Measurements from ENCODE around the gene TBCD.

Gene TBCD

GRCh38 chr17:82871056-82871775, 119.4 kb downstream of the TBCD start:
- peaks cover 37% of the 10 kb centered on the region for H3K4me1 Mint-ChIP-seq (ENCODE audit: low read depth)
- peaks cover 31% of the 10 kb centered on the region for H3K36me3 Mint-ChIP-seq (ENCODE audit: low read depth)
- H3K9me3 Mint-ChIP-seq, result no peaks in the 10 kb centered on the region
- H3K27ac Mint-ChIP-seq, result peak overlapping the region; percentile 52
- no peaks in the 10 kb centered on the region for H3K27me3 Mint-ChIP-seq (ENCODE audit: low read depth)
- H3K4me3 Mint-ChIP-seq, result no peak overlapping the region

GRCh38 chr17:82871776-82872561, 120.1 kb downstream of the TBCD start:
- H3K4me3 Mint-ChIP-seq, result no peak overlapping the region
- no peaks in the 10 kb centered on the region for H3K9me3 Mint-ChIP-seq
- no peaks in the 10 kb centered on the region for H3K27me3 Mint-ChIP-seq (ENCODE audit: low read depth)
- H3K27ac Mint-ChIP-seq, result no peak overlapping the region
- H3K4me1 Mint-ChIP-seq (ENCODE audit: low read depth), result peaks cover 40% of the 10 kb centered on the region
- H3K36me3 Mint-ChIP-seq (ENCODE audit: low read depth), result peaks cover 30% of the 10 kb centered on the region

GRCh38 chr17:82872591-82873520, 121.0 kb downstream of the TBCD start:
- Mint-ChIP-seq H3K4me3 (no peak overlapping the region), H3K27me3 (ENCODE audit: low read depth) (no peaks in the 10 kb centered on the region), H3K4me1 (ENCODE audit: low read depth) (peaks cover 41% of the 10 kb centered on the region), H3K9me3 (no peaks in the 10 kb centered on the region), H3K27ac (no peak overlapping the region), H3K36me3 (ENCODE audit: low read depth) (peaks cover 22% of the 10 kb centered on the region)

- H3K9me3 Mint-ChIP-seq, result no peaks in the 10 kb centered on the region
- H3K4me1 Mint-ChIP-seq (ENCODE audit: low read depth), result peaks cover 44% of the 10 kb centered on the region
- H3K27ac Mint-ChIP-seq, result no peak overlapping the region
- no peaks in the 10 kb centered on the region for H3K27me3 Mint-ChIP-seq (ENCODE audit: low read depth)
- H3K4me3 Mint-ChIP-seq, result no peak overlapping the region
- peaks cover 26% of the 10 kb centered on the region for H3K36me3 Mint-ChIP-seq (ENCODE audit: low read depth)
These were observed 121.7 kb downstream of the TBCD start for GRCh38 chr17:82873521-82873920.

- Mint-ChIP-seq H3K36me3 (ENCODE audit: low read depth) (peaks cover 31% of the 10 kb centered on the region), H3K9me3 (no peaks in the 10 kb centered on the region), H3K4me1 (ENCODE audit: low read depth) (peaks cover 50% of the 10 kb centered on the region), H3K27ac (no peak overlapping the region), H3K4me3 (no peak overlapping the region), H3K27me3 (ENCODE audit: low read depth) (no peaks in the 10 kb centered on the region)
These were observed 122.4 kb downstream of the TBCD start for GRCh38 chr17:82874011-82874835.

- no peaks in the 10 kb centered on the region for H3K9me3 Mint-ChIP-seq
- H3K27ac Mint-ChIP-seq, result no peak overlapping the region
- H3K27me3 Mint-ChIP-seq (ENCODE audit: low read depth), result no peaks in the 10 kb centered on the region
- H3K4me1 Mint-ChIP-seq (ENCODE audit: low read depth), result peaks cover 51% of the 10 kb centered on the region
- peaks cover 36% of the 10 kb centered on the region for H3K36me3 Mint-ChIP-seq (ENCODE audit: low read depth)
- H3K4me3 Mint-ChIP-seq, result no peak overlapping the region
These were observed 123.6 kb downstream of the TBCD start for GRCh38 chr17:82875407-82875856.

- no peaks in the 10 kb centered on the region for H3K27me3 Mint-ChIP-seq (ENCODE audit: low read depth)
- H3K27ac Mint-ChIP-seq, result no peak overlapping the region
- peaks cover 48% of the 10 kb centered on the region for H3K4me1 Mint-ChIP-seq (ENCODE audit: low read depth)
- H3K4me3 Mint-ChIP-seq, result no peak overlapping the region
- no peaks in the 10 kb centered on the region for H3K9me3 Mint-ChIP-seq
- peaks cover 34% of the 10 kb centered on the region for H3K36me3 Mint-ChIP-seq (ENCODE audit: low read depth)
These were observed 124.3 kb downstream of the TBCD start for GRCh38 chr17:82876149-82876548.

GRCh38 chr17:82876602-82877379, 124.9 kb downstream of the TBCD start:
- H3K27ac Mint-ChIP-seq, result no peak overlapping the region
- no peaks in the 10 kb centered on the region for H3K9me3 Mint-ChIP-seq
- H3K36me3 Mint-ChIP-seq (ENCODE audit: low read depth), result peaks cover 30% of the 10 kb centered on the region
- H3K4me1 Mint-ChIP-seq (ENCODE audit: low read depth), result peaks cover 47% of the 10 kb centered on the region
- no peak overlapping the region for H3K4me3 Mint-ChIP-seq
- no peaks in the 10 kb centered on the region for H3K27me3 Mint-ChIP-seq (ENCODE audit: low read depth)

GRCh38 chr17:82878527-82878926, 126.7 kb downstream of the TBCD start:
- no peak overlapping the region for H3K27ac Mint-ChIP-seq
- H3K4me3 Mint-ChIP-seq, result no peak overlapping the region
- H3K36me3 Mint-ChIP-seq (ENCODE audit: low read depth), result peaks cover 31% of the 10 kb centered on the region
- H3K9me3 Mint-ChIP-seq, result no peaks in the 10 kb centered on the region
- H3K4me1 Mint-ChIP-seq (ENCODE audit: low read depth), result peaks cover 57% of the 10 kb centered on the region
- H3K27me3 Mint-ChIP-seq (ENCODE audit: low read depth), result no peaks in the 10 kb centered on the region

GRCh38 chr17:82879241-82879640, 127.4 kb downstream of the TBCD start:
- Mint-ChIP-seq H3K4me3 (no peak overlapping the region), H3K9me3 (no peaks in the 10 kb centered on the region), H3K27me3 (ENCODE audit: low read depth) (no peaks in the 10 kb centered on the region), H3K27ac (no peak overlapping the region), H3K4me1 (ENCODE audit: low read depth) (peaks cover 64% of the 10 kb centered on the region), H3K36me3 (ENCODE audit: low read depth) (peaks cover 34% of the 10 kb centered on the region)

GRCh38 chr17:82880620-82881323, 128.9 kb downstream of the TBCD start:
- H3K27ac Mint-ChIP-seq, result peak overlapping the region; percentile 27
- H3K36me3 Mint-ChIP-seq (ENCODE audit: low read depth), result peaks cover 36% of the 10 kb centered on the region
- no peak overlapping the region for H3K4me3 Mint-ChIP-seq
- H3K9me3 Mint-ChIP-seq, result no peaks in the 10 kb centered on the region
- no peaks in the 10 kb centered on the region for H3K27me3 Mint-ChIP-seq (ENCODE audit: low read depth)
- H3K4me1 Mint-ChIP-seq (ENCODE audit: low read depth), result peaks cover 76% of the 10 kb centered on the region

- Mint-ChIP-seq H3K9me3 (no peaks in the 10 kb centered on the region), H3K36me3 (ENCODE audit: low read depth) (peaks cover 40% of the 10 kb centered on the region), H3K27ac (peak overlapping the region; percentile 55), H3K27me3 (ENCODE audit: low read depth) (no peaks in the 10 kb centered on the region), H3K4me3 (peak overlapping the region; percentile 75), H3K4me1 (ENCODE audit: low read depth) (peaks cover 78% of the 10 kb centered on the region)
These were observed 129.5 kb downstream of the TBCD start for GRCh38 chr17:82881324-82881823.
